Transverse colon (tissue), 4 donors: ENCODE results near the gene TBL1X.

Source experiments
- CTCF ChIP-seq, 5 experiments: fragments of 200-600 bp in 3 of 5; fragments of 450-650 bp in 2 of 5; sonication (generic) in 3 of 5; IDR thresholded peaks; 1 replicate in 2 of 5; 2 replicates in 3 of 5; pipeline ENCODE4 v1.5.1; 2016 to 2017; ENCODE audit warnings: antibody characterized with exemption in 5 of 5, inconsistent platforms in 3 of 5, mild to moderate bottlenecking in 2 of 5, moderate library complexity in 1 of 5
- POLR2AphosphoS5 ChIP-seq, 3 donors: sonication (generic); formaldehyde crosslinking; IDR thresholded peaks; one replicate each; pipeline ENCODE4 v1.6.1; 2016; ENCODE audit warnings: antibody characterized with exemption in 3 of 3

DNA sequence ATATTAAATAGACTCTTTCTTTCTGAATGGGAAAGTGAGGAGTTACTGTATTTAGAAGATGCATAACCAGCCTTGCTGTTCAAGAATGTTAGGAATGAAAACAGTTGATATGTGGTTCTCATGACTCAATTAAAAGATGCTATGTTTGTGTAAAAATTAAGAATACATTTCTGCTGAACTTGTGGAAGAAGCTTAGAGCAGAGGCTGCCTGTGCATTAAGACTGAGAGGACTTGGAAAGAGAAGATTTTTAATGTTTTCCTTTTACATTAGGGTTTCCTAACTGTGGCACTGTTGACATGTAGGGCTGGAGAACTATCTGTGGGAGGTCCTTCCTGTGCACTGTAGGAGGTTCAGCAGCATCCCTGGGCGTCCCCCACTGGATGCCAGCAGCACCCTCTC lies 163.1 kb downstream of the TBL1X start:
- TF ChIP-seq CTCF (IDR thresholded peaks at IDR 0.05) (no peak), POLR2AphosphoS5 (IDR thresholded peaks at IDR 0.05) (no peak)
